ENCODE measurements around the gene FRMD4A. TPM values are rescaled to one million over a fixed set of nuclear protein-coding genes. Genes with fewer than 3 reads are reported as not detected.

FRMD4A gene
- total and polyA plus RNA-seq, 7 donors, result 2.9 to 9.1 (median 6.2) TPM

DNA sequence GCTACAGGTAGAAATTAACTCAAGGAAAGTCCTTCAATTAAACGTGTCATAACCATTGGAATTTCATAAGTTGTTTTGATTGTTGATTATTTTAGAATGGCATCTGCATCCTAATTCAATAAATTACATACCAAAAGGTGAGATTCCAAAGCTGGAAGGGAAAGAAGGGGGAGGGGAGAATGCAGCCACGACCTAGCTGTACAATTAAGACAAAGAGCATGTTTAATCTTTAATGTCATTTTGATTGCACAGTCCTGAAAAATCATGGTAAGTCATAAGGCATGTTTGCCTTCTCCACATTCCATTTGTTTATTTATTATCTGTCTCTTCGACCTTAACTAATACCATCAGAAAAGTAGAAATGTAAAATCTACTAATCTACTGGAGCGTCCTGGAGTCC lies 358.1 kb downstream of the FRMD4A start:
- no peak overlapping the region for H3K4me3 ChIP-seq
- H3K9me3 ChIP-seq, result no peaks in the 10 kb centered on the region
- peaks cover 0 to 7% (median 0%) of the 10 kb centered on the region in 3 donors for H3K27me3 ChIP-seq (ENCODE audit: insufficient read depth in 3 of 3, low read length in 2 of 3)
- TF ChIP-seq, protein P1, sequence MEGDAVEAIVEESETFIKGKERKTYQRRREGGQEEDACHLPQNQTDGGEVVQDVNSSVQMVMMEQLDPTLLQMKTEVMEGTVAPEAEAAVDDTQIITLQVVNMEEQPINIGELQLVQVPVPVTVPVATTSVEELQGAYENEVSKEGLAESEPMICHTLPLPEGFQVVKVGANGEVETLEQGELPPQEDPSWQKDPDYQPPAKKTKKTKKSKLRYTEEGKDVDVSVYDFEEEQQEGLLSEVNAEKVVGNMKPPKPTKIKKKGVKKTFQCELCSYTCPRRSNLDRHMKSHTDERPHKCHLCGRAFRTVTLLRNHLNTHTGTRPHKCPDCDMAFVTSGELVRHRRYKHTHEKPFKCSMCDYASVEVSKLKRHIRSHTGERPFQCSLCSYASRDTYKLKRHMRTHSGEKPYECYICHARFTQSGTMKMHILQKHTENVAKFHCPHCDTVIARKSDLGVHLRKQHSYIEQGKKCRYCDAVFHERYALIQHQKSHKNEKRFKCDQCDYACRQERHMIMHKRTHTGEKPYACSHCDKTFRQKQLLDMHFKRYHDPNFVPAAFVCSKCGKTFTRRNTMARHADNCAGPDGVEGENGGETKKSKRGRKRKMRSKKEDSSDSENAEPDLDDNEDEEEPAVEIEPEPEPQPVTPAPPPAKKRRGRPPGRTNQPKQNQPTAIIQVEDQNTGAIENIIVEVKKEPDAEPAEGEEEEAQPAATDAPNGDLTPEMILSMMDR (IDR thresholded peaks at IDR 0.05), result no peak
- 59 to 67% (median 64%) methylated on average over 4 of the region's 4 CpGs for WGBS, 3 donors
- no peak overlapping the region for H3K27ac ChIP-seq
- H3K36me3 ChIP-seq (ENCODE audit: insufficient read depth in 1 of 2, low read depth in 1 of 2), result no peaks in the 10 kb centered on the region
- no peak for DNase-seq
- no peak for ATAC-seq
- intact Hi-C loops (cut with DNase I), result no loop called here
- H3K4me1 ChIP-seq, result no peaks in the 10 kb centered on the region

DNA sequence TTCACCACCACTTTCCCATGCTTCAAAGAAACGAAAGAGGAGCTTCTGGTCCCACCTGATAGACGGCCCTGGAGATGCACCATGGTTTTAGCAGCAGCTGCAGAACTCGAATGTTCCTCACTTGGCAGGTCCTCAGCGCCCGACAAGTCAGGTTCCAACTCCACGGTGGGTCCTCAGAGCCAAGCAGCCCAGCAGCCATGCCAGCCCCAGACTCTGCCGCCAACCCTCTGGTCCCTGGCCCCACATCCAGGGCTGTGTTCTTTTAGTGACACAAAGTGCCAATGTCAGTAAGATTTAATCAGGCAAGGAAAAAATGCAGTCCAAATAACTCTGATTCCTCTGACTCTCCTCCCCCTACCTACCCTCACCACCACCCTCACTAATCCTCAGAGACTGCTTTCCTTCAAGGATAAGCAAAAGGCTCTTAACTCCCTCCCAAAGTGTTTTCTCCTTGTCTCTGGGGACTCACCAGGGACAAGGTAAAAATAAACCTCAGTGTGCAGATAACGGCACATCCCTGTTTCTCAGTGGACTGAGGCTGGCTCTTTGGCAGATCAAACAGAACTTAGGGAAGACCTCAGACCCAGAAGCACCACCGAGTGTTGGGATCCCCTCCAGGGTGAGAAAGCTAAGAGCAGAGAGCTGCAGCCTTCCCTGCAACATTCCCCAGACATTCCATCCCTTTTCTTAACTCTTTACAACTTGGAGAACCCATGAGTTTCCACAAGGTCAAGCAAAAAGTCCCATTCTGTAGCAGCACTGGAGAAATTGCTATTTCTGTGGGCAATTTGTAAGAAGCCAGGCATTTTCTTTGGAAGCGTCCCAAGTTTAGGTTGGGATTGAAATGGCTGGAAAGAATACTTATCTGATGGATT lies 358.9 kb downstream of the FRMD4A start:
- ATAC-seq, result no peak
- WGBS, 3 donors, result 26 to 32% (median 30%) methylated on average over 10 of the region's 10 CpGs
- H3K4me1 ChIP-seq, result no peaks in the 10 kb centered on the region
- no peak for DNase-seq
- intact Hi-C loops (cut with DNase I), result no loop called here
- no peak overlapping the region for H3K27ac ChIP-seq
- H3K4me3 ChIP-seq, result peak overlapping the region; percentile 30
- TF ChIP-seq, protein P1 (IDR thresholded peaks at IDR 0.05), result no peak
- H3K9me3 ChIP-seq, result no peaks in the 10 kb centered on the region
- peaks cover 0 to 7% (median 0%) of the 10 kb centered on the region in 3 donors for H3K27me3 ChIP-seq (ENCODE audit: insufficient read depth in 3 of 3, low read length in 2 of 3)
- no peaks in the 10 kb centered on the region for H3K36me3 ChIP-seq (ENCODE audit: insufficient read depth in 1 of 2, low read depth in 1 of 2)

DNA sequence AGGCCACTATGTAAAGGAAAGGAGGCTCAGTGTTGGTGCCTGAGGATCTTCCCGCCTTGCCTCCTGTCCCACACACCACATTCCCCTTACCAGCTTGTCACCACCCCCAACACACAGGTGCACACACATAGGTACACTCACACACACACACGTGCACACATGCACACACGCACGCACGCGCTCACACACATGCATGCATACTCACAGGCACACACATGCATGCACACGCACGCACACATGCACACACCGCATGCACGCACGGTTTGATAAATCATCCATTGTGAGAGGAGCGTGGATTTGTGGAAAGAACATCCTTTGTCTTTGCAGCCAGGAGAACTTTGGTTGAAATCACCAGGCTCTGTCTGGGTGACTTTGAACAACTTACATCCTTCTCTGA lies 359.8 kb downstream of the FRMD4A start:
- intact Hi-C loops (cut with DNase I), result no loop called here
- DNase-seq (no peak), ATAC-seq (no peak)
- Histone ChIP-seq H3K4me3 (peak overlapping the region; percentile 30), H3K27ac (no peak overlapping the region), H3K9me3 (no peaks in the 10 kb centered on the region), H3K27me3 (ENCODE audit: insufficient read depth in 3 of 3, low read length in 2 of 3) (peaks cover 0 to 7% (median 0%) of the 10 kb centered on the region in 3 donors), H3K4me1 (no peaks in the 10 kb centered on the region), H3K36me3 (ENCODE audit: insufficient read depth in 1 of 2, low read depth in 1 of 2) (no peaks in the 10 kb centered on the region)
- TF ChIP-seq, protein P1 (IDR thresholded peaks at IDR 0.05), result no peak
- WGBS, 3 donors, result 81 to 87% (median 87%) methylated on average over 12 of the region's 12 CpGs

DNA sequence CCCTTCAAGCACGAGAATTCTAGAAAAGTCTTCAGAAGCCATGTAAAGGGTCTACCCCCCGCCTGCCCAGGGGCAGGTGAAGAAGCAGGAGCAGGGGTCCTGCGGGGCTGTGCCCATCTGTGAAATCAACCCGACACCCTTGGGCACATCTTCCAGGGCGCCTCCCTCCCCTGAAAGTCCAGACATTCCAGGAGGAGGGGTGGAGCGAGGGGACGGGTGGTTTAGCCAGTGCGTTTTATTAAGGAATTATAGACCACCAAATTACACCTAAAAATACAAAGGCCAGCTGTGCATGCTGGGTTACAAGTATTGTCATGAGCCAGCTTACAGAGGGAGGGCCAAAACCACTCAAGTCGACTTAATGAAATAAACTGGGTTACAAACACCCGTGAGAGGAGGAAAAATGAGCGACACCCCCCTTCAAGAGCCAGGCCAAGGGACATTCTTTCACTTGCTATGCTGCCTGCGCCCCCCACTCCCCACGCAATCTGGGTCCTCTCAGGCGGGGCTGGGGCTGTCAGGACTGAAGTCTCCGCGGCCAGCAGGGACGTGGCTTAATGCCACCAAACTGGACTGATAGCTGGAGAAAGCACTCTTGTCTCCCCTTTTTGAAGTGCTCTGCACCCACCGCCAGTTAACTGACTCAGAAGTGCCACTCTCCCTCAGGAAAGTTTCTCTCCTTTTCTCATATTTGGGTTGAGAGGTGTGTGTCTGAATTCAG lies 360.3 kb downstream of the FRMD4A start:
- peak overlapping the region; percentile 34 for H3K4me3 ChIP-seq
- DNase-seq (no peak), ATAC-seq (no peak)
- WGBS, 3 donors, result 39 to 44% (median 41%) methylated on average over 18 of the region's 18 CpGs
- peaks cover 0 to 5% (median 0%) of the 10 kb centered on the region in 3 donors for H3K27me3 ChIP-seq (ENCODE audit: insufficient read depth in 3 of 3, low read length in 2 of 3)
- intact Hi-C loops (cut with DNase I), result no loop called here
- H3K27ac ChIP-seq, result no peak overlapping the region
- H3K4me1 ChIP-seq, result no peaks in the 10 kb centered on the region
- no peaks in the 10 kb centered on the region for H3K9me3 ChIP-seq
- TF ChIP-seq, protein P1 (IDR thresholded peaks at IDR 0.05), result no peak
- no peaks in the 10 kb centered on the region for H3K36me3 ChIP-seq (ENCODE audit: insufficient read depth in 1 of 2, low read depth in 1 of 2)

Data from psoas muscle (tissue), 8 donors.